Muscle of back (tissue), 11 donors: ENCODE data around the gene KIRREL3. TPM values are rescaled to one million over a fixed set of nuclear protein-coding genes. Genes with fewer than 3 reads are reported as not detected.

Experiments used
- DNase-seq, 3 donors: peaks; one replicate each; pipeline versions ENCODE4 v3.0.0 to v3.0.0-alpha.2; 2013
- polyA plus RNA-seq, 10 donors: library from polyadenylated mRNA; unstranded; fragments of 120-200 nt; gene quantifications; one replicate each; pipeline ENCODE4 v1.2.1, GENCODE V29; 2013; ENCODE audit not compliant: insufficient read length in 10 of 10

The KIRREL3 gene
- polyA plus RNA-seq, 10 donors: 0.44 to 2.8 (median 1.2) TPM

DNA sequence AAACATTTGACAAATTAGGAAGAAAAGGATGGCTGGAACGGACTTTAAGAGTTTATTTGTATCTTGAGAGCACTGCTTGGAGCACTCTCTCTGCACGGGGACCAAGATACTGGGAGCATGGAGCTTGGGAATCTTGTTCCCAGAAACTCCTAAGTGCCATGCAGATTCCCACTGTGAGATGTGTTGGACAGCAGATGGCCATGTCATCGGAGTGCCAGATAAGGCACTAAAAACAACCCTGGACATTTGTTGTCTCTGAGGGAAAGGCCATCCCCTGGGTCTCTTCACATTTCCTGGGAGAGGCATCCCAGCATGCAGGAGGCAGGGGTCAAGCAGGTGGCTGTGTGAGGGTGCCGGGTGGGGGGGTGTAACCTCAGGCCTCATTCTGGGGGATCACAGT, 2.9 kb downstream of the KIRREL3 start:
- no peak for DNase-seq

DNA sequence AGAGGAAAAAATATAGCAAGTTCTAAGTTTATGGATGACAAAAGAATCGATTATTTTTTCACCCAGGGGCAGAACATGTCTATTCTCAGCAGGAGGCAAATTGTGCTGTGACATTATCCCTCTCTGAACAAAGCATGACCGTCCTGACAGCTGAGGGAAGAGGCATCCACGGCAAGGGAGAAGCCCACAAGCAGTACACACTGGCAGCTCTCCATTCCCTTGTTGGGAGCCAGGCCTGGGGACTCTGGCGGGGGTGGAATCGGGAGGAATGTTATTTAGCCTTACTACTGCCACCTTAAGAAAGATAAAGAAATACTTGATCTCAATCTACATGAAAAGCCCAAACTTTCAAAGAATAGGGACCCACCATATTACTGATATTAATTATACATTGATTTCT, 3.4 kb downstream of the KIRREL3 start:
- peak in 1 of 3 donors; percentile 32 for DNase-seq

DNA sequence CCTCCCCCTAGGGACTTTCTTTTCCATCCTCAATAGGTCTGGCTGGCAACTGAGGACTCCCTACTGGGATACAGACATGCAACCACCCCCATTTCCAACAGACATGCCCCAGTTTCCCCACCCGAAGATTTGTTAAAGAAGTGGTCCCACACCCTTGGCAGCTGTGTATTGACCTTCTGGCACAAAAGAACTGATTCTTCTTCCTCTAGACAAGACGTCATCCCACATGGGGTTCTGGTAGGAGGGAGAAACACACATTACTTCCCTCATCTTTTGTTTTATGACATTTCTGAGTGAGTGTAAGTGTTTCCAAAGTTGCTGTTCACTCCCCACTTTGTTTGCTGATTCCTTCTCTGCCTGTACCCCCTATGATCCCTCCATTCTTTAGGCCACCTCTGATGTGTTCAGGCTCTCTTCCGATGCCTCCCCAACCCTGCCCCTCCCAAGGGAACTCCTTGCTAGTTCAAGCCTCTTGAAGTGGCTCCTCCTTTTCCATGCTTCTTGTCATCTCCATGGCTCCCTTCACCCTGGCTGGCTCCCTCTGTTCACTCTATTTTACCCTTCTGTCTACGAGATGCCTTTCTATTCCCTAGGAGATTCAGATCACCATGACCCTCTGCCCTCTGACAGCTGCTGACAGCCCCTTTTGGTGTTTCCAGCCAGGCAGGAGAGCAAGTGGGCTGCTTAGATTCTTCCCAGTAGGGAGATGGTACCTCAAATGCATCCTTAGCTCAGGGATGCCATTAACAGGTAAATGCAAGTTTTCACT, 4.3 kb downstream of the KIRREL3 start:
- DNase-seq: peak in 1 of 3 donors; percentile 57

DNA sequence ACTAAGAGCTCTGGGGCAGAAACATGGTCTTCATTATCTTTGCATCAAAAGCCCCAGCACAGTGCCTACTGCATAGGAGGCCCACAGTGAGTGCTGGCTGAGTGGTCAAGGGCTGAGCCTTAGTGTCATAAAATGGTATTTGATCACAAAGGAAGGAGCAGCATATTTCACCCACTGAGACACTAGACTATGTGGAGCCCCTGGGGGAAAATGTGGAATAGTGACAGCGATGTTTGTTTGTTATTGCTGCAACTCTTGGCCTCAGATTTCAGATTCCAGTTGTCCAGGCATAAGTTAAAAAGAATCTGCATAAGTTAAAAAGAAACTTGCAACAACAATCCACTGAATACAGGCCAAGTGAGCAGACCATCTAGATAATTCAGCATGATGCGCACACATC, 7.0 kb downstream of the KIRREL3 start:
- no peak for DNase-seq

DNA sequence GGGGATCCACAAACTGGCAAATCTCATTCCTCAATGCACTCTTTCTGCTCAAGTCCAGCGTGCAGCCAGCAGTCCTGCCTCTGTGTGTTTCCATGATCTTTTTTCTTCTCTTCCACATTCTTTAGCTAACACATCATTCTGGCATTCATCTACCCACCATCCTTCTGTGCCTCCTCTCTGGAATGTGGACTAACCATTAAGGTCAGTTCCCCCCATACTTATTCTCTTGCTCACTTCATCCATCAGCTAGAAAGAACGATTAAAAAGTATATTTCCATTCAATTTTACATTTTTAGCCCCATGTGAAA, 7.8 kb downstream of the KIRREL3 start:
- DNase-seq: peak in 1 of 3 donors; percentile 86

DNA sequence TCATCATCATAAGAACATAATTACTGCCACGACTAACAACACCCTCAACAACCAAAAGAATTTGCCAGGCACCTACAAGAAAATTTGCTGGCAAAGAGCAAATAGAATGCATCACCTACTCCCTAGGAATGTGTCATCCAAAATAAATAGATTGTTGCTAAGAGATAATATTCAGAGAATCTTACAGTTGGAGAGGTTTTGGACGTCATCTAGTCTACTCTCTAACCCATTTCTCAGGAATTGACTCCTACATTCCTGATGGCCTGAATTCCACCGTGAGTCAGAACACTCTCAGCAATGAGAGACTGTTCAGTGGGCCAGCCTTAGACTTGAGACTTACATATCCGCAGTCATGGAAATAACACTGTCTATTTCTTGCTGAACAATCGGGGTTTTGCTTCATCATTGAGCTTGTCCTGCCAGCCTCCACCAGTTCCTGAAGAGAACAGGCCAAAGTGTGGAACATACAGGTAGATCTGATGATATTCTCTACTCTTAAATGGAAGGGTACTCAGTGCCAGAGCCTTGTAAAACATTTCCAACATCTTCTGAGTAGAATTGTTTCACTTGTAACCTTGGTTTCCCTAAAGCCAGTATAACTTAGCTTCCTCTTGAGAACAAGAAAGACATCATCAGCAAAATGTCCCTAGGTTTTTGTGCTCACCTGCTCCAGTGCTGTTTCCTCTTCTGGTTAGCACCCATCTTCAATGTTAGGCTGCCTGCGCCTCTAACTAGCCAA, 8.3 kb downstream of the KIRREL3 start:
- peak in 1 of 3 donors; percentile 96 for DNase-seq

DNA sequence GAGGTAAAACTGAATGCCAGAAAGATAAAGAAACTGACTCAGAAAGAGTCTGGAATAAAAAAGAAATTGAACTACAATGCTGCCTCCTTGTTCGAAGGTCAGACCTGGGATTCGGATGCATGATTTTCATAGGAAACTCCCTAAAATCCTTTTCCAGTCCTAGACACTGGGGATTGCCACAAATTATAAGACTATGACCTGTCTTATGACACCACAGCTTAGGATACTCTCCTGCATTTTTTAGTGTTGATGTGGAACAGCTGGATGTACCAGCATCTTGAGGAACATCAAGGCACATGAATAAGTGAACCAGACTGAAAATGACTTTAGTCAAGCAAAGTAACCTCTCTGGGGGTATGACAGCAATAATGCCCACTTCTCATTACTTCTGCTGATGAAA, 9.0 kb downstream of the KIRREL3 start:
- no peak for DNase-seq

DNA sequence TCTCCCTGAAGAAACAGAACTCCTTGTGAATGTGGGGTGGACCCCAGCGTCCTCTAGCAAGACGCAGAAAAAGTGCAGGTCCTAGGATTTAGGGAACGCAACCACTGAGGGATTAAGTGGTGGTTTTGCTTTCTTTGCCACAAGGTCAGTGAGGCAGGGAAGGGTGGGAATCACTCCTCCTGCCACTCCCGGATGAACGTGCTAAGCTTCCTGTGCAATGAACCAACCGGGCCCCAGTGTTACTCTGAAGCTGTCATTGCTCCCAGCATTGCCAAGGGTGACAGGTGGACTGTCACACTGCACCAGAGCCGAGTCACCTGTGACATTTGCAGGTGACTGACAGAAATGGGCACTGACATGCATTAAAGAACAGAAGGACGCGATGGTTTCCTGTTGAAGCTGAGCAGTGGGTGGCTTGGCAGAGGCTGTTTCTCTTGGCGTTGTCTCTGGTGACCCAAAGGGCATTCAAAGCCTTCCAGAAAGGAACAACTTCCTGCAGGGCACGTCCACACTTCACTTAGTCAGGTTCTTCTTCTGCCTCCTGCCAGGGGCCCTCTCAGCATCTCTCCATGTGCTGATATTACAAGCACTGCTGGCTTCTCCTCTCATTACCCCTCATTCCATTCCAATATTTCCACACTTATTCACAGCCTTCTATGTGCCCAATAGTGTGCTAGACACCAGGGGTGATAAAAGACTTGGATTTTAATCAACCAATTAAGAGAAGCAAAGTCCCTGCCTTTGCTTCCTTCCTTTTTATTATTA, 9.7 kb downstream of the KIRREL3 start:
- DNase-seq: no peak

DNA sequence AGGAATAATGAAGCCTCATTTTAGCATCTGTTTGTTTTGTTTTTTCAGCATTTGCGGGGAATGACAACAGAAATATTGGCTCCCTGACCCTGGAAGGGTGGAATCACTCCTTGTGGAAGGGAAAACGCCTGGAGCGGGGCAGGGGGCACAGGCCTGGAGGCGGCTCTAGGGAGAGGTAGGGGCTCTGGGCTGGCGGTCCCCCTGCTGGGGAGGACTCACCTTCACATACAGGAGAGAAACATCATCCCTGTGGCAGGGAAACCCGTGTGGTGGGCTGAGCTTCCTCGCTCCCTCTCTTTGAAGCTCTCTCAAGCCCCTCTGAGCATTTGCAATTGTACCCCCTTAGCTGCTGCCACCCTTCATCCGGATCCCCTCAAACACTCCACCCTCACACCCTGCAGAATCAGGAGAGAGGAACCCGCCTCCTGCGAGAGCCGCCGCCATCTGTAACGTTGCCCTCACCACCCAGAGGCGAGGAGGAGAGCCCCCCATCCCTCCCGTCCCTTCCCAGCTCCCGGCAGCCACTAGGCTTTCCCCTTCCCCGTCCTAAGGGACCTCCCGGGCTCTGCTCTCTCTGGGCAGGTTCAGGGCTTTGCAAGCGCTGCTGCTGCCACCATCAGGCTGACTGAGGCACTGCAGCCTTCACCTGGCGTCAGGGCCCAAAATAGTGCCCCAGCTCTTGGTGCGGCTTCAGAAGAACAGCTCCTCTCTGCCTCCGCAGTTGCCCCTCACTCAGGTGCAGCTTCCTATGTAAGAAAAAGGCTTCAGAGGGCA, 10.4 kb downstream of the KIRREL3 start:
- DNase-seq: peak; percentile 62 to 83 (median 69)

DNA sequence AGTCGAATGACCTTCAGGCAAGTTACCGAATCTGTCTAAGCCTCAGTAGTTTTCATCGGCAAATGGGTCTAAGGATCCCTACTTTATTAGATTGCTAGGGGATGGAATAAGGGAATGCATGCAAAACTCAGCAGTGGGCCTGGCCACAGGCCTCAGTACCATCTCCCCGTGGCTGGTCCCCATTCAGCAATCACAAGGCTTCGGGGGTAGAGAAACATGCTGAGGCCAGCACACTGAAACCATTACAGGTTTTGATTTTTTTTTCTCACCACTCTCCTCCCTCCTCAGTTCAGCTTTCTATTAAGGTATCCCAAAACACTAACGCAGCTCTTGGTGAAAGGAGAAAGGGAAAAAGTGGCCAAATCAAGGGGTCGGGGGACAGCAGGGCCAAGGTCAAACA, 11.9 kb downstream of the KIRREL3 start:
- no peak for DNase-seq

DNA sequence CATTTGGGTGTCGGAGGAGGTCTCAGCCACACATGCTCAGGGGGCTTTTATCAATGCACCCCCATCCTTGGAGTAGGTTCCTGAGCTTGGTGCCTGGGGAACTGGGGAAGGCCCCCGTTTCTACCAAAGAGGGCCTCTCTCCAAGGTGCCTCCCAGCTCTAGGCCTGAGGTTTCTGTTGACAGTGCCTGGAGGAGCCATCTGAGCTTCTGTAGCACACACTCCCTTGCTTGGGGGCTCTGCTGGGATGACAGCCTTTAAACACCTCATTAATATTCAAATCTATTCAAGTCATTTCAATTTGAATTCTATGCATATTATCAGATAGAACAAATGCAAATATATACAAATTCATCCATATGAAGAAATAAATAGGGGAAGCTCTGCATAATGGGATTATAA, 18.9 kb downstream of the KIRREL3 start:
- DNase-seq: no peak

DNA sequence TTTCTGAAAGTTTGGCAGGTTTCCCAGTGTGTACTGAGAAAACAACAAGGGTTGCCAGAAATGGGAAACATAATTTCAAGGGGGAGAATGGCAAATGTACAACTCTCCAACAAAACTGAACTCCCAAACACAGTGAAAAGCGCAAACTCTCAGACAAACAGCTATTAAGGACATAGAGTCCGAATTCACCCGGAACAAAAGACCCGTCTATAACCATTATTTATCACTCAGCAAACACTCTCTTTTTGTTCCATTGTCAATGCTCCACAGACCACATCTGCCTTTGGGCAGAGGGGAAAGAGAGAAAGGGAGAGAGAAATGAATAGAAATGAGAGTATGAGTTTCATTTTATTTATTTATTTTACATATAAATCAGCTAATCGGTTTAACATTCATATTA, 21.7 kb downstream of the KIRREL3 start:
- no peak for DNase-seq

DNA sequence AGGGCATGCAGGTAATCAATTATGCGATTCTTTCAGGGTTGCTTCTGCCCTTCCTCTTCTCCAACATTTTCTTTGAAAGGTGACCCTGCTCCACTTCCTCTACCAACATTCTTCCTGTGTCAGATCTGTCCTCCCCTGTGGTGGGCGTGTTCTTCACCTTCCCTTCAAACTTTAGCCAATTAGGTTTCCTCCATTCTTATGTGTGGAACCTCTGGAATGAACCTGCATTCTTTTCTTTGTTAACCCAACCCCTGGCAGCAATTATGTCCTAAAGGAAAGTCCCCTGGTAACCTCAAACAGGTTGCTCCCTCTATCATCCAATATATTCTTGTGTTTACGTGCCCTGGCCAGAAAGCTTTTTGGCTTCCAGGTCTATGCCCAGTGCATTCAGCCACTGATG, 22.4 kb downstream of the KIRREL3 start:
- no peak for DNase-seq

DNA sequence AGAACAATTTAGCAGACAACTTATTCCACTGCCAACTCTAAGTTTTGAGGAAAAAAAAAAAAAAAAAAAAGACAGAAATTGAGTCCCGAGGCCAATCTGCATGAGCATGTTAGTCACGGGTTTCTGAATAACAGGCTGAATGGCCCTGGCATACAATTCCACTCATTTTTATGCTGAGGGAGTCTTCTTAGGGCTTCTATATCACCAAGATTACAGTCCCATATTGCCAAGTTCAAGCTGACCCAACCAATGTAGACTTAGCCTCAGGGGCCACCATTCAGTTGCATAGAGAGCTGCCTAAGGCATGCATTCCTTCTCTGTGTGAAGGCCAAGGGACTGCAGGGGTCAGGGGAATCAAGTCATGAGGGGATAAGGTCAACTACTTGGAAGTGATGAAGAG, 27.5 kb downstream of the KIRREL3 start:
- DNase-seq: no peak

DNA sequence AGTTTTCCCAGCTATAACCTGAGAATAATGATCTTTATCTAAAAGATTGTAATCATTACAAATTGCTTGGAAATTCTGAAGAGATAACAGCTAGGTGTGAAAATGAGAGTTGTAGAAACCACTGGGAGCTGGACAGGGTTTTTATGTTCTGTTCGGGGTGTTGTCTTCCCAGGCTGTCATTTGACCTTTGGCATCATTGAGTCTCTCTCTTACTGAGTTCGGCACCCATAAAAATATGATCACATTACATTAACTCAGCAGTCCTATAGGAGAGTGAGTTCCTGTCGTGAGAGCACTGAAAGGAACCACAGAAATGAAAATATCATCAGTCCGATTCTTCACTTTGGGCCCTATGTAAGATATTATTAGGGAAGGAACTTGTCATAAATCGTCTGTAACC, 29.3 kb downstream of the KIRREL3 start:
- DNase-seq: no peak

DNA sequence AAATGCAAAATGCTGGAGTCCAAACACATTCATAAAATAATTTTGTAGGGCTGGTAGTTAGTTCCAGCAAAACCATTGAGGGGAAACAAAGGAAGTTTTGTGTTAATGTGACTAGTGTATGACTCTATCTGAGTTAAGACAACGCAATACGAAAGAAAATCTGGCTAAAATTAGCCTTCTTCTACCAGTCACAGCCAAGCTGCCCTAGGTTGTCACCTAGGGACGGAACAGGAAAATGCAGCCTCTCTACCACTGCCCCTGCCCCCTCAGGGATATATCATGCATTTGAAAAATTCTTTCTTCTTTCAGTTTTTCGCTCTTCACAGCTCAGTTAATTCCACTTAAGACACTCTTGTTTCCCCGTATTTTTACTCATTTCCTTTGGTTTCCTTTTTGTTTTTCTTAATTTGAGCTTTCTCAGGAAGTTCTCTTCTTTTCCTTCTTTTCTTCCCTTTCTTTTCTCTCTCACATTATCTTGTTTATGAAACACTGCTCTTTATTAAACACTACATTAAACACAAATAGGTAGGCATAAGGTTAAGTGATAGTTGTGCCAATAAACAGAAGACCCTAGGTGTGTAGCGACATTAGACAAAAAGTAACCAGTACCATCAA, 30.6 kb downstream of the KIRREL3 start:
- DNase-seq: peak in 1 of 3 donors; percentile 8

DNA sequence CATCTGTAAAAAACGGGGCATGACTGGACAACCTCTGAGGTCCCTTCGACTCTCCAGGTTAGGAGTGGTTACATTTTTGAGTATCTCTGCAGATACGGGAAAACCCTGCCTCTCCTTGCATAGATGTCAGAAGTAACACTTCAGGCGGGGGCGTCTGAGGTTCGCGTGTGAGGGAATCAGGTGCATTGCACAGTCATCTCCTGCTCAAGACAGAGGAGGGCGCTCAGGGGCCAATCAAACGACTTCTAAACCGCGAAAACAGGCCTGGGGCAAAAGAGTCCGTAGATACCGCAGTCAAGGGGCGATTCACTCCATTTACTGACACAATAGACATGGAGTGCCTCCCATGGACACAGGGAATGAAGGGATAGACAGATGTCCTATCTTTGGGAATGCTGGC, 31.7 kb downstream of the KIRREL3 start:
- DNase-seq: no peak

DNA sequence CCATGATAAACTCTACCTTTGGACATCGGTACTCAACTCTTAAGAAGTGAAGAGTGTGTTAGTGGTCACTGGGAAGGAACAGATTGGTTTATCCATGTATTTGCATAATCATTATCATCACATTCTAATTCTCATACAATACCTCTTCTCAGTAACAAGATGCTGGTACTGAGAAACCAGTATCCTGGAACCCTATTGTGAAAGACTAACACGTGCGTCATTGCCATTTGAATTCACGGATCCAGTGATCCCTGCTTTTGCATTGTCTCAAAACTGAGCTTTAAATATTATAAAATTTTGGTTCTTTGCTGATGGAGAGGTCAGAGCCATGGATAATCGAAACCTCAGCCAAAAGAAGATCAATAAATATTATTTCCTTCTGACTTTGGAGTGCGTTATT, 35.2 kb downstream of the KIRREL3 start:
- no peak for DNase-seq

DNA sequence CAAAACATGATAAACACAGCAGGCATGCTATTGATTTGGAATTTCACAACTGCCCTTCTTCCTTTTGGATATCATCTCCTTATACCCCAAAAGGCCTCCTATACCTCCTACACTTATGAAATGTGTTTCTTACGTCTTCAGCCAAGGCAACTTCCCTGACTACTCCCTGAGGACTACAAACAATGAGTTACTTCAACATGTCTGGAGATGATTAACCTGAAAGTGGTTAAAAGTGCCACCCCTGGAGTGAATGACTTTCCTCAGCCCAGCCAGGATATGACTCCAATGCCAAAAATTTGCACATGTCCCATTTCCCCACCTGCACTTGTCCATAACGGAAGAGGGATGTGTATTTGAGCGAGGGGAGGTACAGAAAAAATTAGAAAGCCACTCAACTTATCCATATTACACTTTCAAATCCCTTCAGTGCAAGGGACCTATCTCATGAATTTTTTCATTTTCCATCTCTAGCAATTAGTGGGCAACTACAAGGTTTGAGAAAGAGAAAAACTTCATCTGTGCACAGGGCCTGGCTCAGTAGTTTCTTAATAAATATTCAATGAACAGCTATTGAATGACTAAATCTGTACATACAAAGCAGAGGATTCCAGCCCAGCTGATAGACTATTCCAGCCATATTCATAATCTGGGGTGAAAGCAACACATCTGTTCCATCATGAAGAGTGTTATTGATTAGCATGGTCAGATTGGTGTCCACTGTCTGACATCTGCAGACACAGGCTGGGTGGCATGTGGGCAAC, 36.8 kb downstream of the KIRREL3 start:
- peak in 1 of 3 donors; percentile 17 for DNase-seq

DNA sequence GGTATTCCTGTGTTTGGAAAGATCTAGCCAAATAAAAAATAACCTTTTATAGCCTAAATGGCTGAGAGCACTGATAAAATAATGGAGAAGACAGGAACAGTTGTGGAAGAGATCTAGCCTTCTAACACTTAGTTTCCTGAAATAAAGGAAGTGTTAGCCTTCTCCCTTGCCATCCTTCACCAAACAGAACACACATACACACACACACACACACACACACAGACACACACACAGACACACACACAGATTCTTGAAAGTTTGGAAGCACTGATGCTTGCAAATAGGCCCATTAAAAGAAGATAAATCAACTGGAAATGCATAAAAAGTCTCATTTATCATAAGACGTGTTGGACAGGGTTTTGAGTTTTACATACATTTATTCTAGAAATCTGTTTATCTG, 37.5 kb downstream of the KIRREL3 start:
- DNase-seq: no peak

DNA sequence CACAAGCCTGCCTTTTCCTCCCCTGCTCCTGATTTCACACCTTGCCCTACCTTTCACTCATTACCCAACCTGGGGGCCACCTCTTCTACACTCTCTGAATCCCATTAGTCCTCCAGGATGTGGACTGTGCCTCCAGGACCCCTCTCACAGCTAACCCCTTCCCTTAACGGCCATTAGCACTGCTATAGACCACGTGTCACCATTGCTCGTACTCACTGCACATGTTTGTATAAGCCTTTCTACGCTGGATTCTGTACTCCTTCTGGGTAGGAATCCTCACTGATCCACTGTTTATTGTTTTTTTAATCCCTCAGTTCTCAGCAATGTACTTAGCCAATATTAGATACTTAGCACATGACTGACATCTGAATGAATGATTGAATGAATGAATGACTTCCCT, 40.9 kb downstream of the KIRREL3 start:
- DNase-seq: no peak
